ENCODE results near the gene SMAD6.
"Not testable (repeated sequence)": the region's sequence is repeated elsewhere in the genome, so short reads cannot be mapped to it uniquely, and the experiment has no call there.

SMAD6 gene

DNA sequence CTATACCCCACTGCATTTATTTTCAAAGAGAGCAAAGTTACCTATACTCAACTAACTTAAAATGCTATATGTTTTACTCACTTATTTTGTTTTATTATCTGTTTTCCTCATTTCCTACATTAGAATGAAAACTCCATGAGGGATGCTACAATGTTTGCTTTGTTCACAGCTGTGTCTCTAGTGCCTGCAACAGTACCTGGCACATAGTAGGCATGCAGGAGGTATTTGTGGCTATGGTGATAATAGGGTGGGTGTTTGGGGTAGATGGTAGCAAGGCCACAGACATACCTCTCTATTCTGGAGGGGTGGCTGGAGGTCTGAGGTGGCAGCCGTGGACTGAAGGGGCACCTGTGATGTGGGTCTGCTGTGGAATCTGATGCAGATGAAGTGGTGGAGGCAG is 24.7 kb upstream of the SMAD6 start:
- DNase-seq (ENCODE audit: low spot score) = no peak

DNA sequence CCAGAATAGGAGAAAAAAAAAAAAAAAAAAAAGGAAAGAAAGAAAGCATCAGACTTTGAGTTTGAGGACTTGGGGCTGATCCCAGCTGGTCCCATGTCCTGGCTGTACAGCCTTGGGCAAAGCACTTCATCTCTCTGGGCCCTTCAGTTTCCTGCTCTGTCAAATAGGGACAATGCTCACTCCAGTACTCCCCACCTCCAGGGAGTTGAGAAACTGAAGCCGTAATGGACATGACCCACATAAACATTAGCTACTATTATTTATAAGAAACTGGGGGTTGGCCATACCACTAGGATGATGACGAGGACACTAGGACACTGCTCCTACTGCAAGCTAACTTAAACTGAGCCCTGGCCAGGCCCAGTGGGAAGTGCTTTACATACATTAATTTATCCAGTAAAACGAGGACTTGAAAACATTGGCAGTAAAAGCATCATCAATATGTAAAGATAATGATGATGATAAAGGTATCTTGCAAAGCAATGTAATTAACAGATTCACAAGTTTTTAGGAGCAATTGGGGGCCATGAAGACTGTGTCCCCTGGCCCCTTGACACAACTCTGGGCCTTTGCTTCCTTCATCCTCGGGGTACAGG is 22.9 kb upstream of the SMAD6 start:
- DNase-seq (ENCODE audit: low spot score) = no peak

DNA sequence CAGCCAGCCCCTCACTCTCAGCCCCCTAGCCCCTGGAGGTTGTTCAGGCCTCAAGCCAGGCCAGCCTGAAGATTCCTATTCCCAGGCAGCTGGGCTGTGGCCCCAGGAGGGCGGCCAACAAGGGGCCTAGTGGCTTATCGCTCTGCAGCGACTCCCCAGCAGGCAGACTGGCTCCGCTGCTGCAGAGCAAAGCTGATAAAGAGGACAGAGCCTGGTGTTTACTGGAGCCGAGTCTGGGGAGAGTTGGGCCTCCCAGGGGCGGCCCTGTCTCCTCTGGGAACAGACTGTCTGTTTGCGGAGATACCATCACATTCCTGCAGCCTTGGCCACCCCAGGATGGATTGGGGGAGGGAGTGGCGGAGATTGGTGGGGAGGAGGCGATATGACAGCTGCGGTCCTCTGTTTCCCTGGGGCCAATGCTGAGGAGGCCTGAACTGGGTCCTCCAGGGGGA is 22.4 kb upstream of the SMAD6 start:
- peak; percentile 84 for DNase-seq (ENCODE audit: low spot score)

DNA sequence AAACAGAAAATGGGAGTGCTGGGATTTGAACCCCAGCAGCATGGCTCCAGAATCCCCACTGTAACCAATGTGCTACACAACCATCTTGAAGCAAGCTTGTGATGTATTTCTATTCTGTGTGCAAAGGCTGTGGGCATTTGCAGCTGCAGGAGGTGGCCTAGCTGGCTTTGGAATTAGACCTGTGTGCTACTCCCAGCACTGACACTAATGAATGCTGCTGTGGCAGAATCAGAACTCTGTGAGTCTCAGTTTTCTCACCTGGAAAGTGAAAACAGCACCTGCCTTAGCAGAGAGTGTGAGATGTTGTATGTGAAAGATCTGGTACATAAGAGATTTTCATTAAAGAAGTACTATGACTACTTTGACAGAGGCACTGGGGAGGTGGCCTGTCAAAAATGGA is 21.5 kb upstream of the SMAD6 start:
- DNase-seq (ENCODE audit: low spot score) = no peak

DNA sequence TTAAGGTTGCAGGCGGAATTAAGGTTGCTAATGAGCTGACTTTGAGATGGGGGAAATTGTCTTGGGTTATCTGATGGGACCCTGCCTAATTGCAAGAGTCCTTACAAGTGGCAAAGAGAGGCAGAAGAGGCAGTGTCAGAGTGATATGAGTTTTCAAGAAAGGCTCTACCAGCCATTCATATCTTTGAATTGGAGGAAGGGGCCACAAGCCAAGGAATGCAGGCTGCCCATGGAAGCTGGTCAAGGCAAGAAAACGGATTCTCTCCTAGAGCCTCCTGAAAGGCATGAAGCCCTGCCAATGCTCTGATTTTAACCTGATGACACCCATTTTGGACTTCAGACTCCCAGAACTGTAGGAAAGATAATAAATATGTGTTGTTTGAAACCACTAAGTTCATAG is 20.6 kb upstream of the SMAD6 start:
- no peak for DNase-seq (ENCODE audit: low spot score)

DNA sequence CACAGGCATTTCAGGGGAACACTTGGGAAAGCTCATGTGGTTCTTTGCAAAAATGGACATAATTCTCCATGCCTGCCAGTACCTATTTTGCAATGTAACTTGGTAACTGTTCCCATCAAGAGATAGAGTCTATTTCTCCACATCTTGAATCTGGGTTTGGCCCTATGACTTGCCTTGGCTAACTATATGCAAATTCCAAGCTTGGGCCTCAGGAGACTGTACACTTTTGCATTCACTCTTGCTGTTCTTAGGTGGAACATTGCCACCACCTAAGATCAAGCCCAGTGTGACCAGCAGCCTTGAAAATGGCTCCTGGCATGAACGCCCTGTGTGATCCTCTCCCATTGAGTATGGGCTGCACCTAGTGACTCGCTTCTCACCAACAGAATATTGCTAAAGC is 19.8 kb upstream of the SMAD6 start:
- DNase-seq (ENCODE audit: low spot score) = no peak

DNA sequence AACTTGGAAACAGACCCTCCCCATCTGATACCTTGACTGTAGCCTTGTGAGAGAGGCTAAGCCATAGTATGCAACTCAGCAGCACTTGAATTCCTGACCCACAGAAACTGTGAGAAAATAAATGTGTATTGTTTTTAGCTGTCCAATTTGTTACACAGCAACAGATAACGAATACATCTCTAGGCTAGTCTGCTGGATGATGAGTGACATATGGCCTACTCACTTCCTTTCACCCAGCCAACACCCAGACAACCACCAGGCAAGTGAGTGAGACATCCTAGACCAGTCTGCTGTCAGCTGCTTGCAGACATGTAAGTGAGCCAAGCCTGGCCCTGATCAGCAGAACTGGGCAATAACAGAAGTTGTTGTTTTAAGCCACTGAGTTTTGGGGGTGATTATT is 19.2 kb upstream of the SMAD6 start:
- DNase-seq (ENCODE audit: low spot score) = no peak

DNA sequence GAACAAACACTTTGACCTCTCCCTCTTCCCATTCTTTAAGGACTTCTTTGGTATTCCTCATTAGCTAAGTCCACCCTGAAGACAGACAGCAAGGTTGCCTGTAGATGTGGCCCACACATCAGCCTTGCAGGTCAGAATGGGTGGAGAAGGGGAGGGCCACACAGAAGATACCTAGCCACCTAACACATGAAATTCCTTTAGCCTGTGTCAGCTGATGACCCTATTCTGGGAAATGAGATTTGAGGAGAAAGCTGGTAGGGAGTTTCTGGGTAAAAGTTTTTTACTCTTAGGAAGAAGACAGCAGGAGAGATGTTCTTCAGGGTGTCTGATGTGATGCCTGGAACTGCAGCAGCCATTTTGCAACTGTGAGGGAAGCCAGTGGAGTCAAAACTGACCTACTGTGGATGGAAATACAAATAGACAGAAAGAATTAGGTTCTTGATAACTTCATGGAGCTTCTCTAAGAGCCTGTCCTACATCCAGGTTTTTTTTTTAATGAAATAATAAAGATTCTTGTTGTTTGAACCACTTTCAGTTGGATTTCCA is 17.8 kb upstream of the SMAD6 start:
- DNase-seq (ENCODE audit: low spot score) = no peak

DNA sequence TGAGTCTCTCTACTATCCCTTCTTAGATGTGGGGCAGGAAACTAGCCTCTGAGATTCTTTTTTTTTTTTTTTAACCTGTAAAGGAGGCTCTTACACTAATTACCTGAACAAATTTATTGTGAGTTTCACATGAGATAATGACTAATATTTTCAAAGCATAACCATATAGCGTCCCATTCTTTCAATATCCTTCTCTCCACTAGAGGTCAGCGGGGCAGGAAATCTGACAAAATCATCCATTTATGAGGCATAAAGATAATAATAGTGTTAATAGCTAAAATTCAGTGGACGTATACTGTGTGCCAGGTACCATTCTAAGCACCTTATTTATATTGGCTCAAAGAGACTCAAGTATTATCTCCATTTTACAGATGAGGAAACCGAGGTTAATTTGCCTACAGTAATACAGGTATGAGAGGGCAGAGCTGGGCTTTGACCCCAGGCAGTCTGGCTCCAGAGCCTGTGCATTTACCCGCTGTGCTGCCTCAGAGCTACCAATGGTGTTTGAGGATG is 16.3 kb upstream of the SMAD6 start:
- DNase-seq (ENCODE audit: low spot score) = no peak

DNA sequence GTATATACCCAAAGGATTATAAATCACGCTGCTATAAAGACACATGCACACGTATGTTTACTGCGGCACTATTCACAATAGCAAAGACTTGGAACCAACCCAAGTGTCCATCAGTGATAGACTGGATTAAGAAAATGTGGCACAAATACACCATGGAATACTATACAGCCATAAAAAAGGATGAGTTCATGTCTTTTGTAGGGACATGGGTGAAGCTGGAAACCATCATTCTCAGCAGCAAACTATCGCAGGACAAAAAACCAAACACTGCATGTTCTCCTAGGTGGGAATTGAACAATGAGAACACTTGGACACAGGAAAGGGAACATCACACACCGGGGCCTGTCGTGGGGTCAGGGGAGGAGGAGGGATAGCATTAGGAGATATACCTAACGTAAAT is 11.1 kb upstream of the SMAD6 start:
- DNase-seq (ENCODE audit: low spot score) = not testable (repeated sequence)

DNA sequence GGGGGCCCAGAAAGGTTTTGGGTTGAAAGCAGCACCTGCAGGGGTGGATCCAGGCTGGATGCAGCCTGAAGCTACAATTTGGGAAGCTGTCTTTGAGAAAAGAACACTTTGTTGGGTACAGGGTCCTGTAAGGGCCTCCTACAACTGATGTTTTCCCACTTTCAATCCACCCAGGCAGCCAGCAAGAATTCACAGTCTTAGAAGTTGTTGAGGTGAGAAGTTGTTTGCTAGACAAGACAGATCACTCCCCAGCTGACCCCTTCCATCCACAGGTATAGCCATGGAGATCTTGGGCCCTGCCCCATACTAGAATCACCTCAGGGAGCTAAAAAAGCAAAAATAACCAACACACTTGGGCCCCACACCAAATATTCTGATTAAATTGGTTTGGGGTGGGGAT is 10.3 kb upstream of the SMAD6 start:
- DNase-seq (ENCODE audit: low spot score) = no peak

DNA sequence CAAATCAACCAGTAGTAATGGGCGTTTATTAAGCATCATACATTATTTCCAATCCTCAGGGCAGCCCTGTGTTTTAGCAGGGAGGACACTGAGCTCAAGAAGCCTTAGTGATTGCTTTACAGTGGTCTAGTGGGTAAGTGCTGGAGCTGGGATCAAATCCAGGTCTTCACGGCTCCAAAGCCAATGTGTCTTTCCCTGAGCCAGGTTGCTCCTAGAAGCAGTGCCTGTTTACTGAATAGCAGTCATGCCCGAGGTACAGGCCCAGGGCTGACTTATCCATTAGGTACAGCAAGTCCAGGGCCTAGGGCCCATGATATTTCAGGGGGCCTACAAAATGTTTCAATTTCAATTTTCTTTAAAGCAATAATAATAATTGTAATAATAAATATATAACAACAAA is 9.6 kb upstream of the SMAD6 start:
- no peak for DNase-seq (ENCODE audit: low spot score)

DNA sequence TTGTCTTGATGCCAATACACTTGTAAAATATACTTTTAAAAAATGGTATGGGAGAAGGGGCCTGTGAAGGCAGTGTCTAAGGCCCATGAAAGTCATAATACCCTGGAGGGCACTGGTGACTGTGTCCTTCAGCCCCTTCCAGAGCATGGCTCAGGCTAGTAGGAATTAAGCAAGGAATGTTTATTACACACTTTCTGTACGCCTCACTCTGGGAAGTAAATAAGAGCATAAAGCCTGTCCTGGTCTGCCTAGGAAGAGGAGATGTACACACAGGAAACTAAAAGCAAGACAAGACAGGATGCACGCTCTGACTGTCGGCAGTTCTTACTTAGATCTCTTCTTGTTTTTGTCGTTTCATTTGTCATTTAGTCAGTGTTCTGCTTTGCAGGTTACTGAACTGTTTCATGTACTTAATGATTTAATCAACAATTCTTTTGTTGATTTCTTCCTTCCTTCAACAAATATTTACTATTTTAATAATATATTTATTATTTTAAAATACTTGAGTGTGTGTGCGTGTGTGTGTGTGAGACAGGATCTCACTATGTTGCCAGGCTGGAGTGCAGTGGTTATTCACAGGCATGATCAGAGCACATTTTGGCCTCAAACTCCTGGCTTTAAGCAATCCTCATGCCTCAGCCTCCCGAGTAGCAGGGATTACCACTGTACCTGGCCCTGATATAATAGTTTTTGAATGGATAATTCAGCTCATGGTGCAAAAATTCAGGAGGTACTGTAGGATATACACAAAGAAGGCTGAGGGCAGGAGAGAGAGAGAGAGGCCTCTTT is 9.0 kb upstream of the SMAD6 start:
- no peak for DNase-seq (ENCODE audit: low spot score)

DNA sequence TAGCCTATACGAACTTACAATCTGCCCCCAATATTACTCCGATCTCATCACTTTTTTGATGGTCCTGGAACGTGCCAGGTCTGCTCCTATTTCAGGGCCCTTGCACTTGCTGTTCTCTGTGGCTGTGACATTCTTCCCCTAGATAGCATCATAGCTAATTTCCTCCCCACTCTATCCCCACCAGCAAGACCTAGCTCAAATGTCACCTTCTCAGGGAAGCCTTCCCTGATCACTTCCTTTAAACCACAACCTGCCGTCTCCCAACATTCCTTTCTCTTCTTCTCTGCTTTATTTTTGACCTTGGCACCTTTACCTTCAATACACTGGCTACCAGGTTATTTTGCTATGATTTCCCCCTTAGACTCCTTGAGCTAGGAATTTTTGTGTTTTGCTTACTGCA is 5.3 kb upstream of the SMAD6 start:
- DNase-seq (ENCODE audit: low spot score) = no peak

DNA sequence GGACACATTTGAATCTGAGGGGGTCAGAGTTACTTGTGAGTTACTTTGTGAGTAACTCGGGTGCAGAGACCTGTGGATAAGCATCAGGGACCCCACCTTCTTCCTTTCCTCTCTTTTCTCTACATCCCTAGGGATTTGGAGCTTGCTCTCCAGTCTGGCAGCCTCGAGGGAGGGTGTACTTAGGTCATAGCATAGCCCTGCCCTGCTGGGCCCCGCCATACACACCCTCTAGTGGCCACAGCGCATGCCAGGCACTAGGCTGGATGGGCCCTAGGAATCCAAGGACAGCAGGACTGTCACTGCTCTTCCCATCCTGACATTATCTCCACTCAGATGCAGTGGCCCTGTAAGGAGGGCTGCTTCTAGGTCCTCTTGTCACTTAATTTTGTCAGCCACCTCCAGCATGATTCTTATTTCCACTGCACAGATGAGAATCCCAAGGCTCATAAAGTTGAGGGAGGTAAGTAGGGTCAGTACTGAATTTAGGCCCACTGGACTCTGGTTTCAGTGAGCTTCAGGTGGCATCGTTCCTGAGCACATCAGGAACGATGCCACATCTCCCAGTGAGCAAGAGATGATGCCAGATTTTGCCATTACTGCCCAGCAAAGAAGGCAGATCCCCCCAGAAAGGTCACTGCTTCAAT is 3.6 kb upstream of the SMAD6 start:
- DNase-seq (ENCODE audit: low spot score) = peak; percentile 89

DNA sequence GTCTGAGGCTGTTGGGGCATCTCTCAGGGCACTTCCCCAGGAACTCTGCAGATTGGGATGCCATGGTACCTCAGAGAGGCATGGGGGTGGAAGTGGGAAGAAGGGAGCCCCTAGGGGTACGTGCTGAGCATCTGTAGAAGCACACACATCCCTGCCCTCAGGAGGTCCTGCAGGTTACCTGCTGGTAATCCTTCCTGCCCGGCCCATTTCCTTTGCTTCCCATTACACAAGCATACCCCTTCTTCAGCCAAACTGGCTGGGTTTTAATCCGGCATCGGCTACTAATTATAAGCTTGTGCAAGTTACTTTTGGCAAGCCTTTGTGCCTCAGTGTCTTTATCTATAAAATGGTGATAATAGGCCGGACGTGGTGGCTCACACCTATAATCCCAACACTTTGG is 3.1 kb upstream of the SMAD6 start:
- no peak for DNase-seq (ENCODE audit: low spot score)

DNA sequence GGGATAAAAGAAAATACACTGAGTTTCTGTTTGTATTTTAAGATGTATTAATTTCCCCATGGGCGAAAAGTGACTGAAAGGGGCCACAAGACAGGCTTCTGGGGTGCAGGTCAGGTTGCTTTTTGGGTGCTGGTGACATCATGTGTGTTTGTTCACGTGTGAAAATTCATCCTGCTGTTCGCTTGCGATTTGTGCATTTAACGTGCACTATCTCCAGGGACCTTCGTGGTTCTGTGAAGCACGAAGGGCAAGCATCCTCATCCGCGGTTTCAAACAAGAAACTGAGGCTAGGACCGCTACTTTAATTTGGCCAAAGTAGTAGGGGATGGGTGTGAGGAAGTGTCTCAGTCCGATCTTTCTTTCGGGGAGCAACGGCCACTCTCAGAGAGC is 1.6 kb upstream of the SMAD6 start:
- no peak for DNase-seq (ENCODE audit: low spot score)

DNA sequence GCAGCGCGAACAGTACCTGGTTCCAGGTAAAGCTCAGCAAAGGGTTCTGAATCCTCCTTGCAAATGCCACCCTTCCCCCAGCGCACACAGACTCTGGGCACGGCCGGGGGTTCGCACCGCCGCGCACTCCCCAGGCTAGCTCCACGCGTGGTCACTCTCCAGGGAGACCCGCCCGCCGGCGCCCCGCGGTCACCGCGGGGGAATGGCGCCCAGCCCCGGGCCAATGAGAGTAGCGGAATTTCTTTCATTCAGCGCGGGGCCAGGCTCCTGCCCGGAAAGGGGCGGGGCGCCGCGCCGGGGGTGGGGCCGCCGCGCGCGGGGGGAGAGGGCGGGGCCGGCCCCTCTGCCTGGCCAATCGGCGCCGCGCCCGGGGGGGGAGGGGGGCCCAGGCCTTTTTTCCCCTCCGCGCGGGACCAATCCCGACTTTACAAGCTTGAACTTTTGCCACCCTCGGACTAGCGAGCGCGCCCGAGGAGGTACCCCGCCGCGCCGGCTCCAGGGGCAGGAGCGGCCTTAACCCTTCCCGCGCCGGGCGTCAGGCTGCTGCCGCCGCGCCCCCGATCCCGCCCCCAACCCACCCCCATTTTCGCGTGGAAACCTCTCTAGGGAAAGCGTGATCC is 1.1 kb upstream of the SMAD6 start:
- DNase-seq (ENCODE audit: low spot score) = peak; percentile 96

DNA sequence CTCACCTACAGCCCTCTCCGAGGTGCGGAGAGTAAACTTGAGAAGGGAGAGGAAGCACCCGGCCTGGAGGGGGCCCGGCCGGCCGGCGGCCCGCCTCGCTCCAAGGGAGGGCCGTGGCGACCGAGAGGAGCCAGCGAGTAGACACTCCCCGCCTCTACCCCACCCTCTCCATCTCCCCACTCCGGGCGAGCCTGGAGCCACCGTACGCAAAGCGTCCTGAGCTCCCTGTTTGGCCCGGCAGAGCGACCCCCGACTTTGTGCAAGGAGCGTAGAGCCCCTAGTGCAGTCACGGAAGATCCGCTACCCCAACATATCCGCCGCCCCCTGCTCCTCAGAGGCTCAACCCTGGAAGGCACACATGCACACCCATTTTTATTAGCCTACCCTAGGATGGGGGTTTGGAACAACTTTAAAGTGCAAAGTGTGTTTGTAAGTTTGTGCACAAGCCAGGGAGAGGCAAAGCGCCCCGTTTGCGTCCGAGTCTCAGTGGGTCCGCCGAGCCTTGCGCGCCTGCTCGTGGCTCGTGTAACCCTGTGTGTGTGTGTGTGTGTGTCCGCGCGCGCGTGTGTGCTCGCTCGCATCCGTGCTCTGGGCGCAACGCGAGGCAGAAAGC is 508 bp upstream of the SMAD6 start:
- peak; percentile 65 for DNase-seq (ENCODE audit: low spot score)

DNA sequence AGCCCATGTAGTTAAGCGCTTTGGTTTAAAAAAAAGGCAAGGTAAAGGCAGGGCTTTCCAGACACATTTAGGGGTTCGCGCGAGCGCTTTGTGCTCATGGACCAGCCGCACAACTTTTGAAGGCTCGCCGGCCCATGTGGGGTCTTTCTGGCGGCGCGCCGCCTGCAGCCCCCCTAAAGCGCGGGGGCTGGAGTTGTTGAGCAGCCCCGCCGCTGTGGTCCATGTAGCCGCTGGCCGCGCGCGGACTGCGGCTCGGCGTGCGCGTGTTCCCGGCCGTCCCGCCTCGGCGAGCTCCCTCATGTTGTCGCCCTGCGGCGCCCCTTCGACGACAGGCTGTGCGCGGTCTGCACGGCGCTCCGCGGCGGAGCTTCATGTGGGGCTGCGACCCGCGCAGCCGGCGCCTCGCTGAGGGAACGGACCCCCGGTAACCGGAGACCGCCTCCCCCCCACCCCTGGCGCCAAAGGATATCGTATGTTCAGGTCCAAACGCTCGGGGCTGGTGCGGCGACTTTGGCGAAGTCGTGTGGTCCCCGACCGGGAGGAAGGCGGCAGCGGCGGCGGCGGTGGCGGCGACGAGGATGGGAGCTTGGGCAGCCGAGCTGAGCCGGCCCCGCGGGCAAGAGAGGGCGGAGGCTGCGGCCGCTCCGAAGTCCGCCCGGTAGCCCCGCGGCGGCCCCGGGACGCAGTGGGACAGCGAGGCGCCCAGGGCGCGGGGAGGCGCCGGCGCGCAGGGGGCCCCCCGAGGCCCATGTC is 927 bp downstream of the SMAD6 start:
- DNase-seq (ENCODE audit: low spot score) = no peak

DNA sequence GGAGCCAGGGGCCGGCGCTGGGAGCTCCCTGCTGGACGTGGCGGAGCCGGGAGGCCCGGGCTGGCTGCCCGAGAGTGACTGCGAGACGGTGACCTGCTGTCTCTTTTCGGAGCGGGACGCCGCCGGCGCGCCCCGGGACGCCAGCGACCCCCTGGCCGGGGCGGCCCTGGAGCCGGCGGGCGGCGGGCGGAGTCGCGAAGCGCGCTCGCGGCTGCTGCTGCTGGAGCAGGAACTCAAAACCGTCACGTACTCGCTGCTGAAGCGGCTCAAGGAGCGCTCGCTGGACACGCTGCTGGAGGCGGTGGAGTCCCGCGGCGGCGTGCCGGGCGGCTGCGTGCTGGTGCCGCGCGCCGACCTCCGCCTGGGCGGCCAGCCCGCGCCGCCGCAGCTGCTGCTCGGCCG is 1.5 kb downstream of the SMAD6 start:
- no peak for DNase-seq (ENCODE audit: low spot score)

Data from HuH-7 (cell line).